ENCODE data around the gene CMTR1. TPM values are rescaled to one million over a fixed set of nuclear protein-coding genes. Genes with fewer than 3 reads are reported as not detected.

The CMTR1 gene
- total RNA-seq, 2 experiments from 2014 or later = 49.9 to 50.6 TPM

DNA sequence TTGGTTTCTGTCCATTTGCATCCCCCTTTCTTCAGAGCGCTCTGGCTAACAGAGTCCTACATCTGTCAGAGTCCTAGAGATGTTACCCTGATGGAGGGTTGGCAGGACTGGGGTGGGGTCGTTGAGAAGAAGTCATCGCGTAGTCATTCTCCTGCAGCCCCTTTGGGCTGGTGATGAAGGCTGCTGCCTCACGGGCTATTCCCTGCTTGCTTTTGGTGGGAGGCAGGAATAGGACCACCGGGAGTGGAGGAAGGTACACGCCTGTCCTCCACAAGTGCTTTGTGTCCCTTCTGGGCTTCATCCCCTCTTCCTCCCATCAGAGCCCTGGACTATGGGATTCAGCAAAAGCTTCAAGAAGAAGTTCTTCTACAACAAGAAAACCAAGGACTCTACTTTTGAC is 45.8 kb downstream of the CMTR1 start:
- no peak for DNase-seq
- Mint-ChIP-seq H3K4me1 (ENCODE audit: low read depth) (peaks cover 2% of the 10 kb centered on the region), H3K27me3 (no peaks in the 10 kb centered on the region), H3K9me3 (no peaks in the 10 kb centered on the region), H3K36me3 (ENCODE audit: low read depth) (peaks cover 33% of the 10 kb centered on the region), H3K27ac (no peak overlapping the region), H3K4me3 (no peak overlapping the region)
- TF ChIP-seq, protein P1, sequence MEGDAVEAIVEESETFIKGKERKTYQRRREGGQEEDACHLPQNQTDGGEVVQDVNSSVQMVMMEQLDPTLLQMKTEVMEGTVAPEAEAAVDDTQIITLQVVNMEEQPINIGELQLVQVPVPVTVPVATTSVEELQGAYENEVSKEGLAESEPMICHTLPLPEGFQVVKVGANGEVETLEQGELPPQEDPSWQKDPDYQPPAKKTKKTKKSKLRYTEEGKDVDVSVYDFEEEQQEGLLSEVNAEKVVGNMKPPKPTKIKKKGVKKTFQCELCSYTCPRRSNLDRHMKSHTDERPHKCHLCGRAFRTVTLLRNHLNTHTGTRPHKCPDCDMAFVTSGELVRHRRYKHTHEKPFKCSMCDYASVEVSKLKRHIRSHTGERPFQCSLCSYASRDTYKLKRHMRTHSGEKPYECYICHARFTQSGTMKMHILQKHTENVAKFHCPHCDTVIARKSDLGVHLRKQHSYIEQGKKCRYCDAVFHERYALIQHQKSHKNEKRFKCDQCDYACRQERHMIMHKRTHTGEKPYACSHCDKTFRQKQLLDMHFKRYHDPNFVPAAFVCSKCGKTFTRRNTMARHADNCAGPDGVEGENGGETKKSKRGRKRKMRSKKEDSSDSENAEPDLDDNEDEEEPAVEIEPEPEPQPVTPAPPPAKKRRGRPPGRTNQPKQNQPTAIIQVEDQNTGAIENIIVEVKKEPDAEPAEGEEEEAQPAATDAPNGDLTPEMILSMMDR (IDR thresholded peaks at IDR 0.05) = no peak
- CTCF ChIA-PET = interaction anchor here (1.1 to 1.6 kb wide), 4 partner anchors 16 to 214 kb away, joined by 3 to 5 read pairs (median 5); no protein-coding TSS in a partner anchor
- no peak for ATAC-seq
- intact Hi-C loops (cut with micrococcal nuclease) = no loop called here
- POLR2A ChIA-PET = interaction anchor here (0.6 to 1.1 kb wide), 3 partner anchors 12 to 16 kb away, joined by 3 to 4 read pairs (median 3); no protein-coding TSS in a partner anchor

DNA sequence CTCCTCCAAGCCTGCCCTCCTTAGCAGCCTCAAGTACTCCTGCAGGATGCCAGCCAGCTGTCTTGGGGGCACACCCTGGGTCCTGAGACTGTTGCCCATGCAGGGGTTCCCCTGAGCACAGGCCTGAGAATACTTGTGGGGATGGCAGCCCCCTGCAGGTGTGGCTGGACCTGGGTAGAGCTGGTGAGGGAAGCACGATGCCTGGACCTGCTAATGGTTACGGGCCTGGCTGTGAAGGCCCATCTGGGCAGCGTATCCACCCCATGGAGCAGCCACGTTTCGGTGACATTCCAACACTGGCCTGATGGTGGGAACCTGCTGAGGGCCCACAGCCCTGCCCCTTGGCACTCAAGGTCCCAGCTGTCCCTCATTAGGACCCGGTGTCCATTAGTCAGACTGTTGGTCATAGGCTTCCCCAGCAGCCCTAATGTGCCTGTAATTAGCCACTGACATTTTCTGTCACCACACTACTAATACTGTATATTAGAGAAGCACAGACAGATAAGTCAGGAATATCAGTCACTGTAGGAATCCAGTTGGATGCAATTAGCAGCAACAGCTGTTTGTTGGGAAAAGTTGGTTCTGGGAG is 46.3 kb downstream of the CMTR1 start:
- intact Hi-C loops (cut with micrococcal nuclease) = no loop called here
- Mint-ChIP-seq H3K4me1 (ENCODE audit: low read depth) (peaks cover 2% of the 10 kb centered on the region), H3K27ac (no peak overlapping the region), H3K4me3 (no peak overlapping the region), H3K27me3 (no peaks in the 10 kb centered on the region), H3K9me3 (no peaks in the 10 kb centered on the region), H3K36me3 (ENCODE audit: low read depth) (peaks cover 31% of the 10 kb centered on the region)
- TF ChIP-seq, protein P1 (IDR thresholded peaks at IDR 0.05) = no peak
- POLR2A ChIA-PET = interaction anchor here (1.1 kb wide), 1 partner anchor 16 kb away, joined by 3 read pairs; no protein-coding TSS in a partner anchor
- ATAC-seq (no peak), DNase-seq (no peak)
- CTCF ChIA-PET = interaction anchor here (1.1 to 1.6 kb wide), 4 partner anchors 16 to 213 kb away, joined by 3 to 5 read pairs (median 5); no protein-coding TSS in a partner anchor

DNA sequence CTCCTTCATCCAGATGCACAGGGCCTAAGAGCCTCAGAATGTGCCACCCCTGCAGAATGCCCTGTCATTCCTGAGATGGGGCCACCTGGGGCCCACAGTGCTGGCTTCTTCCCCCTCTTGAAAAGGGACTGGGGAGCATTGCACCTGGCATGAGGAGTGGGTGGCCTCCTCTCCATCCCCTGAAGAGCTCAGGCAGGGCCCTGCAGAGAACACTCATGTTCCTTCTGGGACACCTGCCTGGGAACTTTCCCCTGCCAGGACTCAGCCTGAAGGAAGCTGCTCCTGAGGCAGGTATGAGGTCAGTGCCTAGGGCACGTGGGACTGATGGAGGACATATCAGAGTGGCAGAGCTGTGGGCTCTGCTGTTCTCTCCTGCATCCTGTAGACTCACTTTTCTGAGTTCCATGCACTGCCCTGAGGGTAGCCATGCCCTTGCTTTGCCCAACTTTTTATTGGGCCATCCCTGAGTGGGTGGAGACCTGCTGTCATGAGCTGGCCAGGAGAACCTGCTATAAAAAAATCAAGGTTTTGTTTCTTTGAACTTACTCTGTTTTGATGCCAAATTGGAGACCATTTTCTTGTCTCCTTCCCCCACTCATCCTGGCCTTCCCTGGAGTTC is 47.2 kb downstream of the CMTR1 start:
- CTCF ChIA-PET = interaction anchor here (1.3 to 1.6 kb wide), 3 partner anchors 11 to 87 kb away, joined by 3 to 5 read pairs (median 4); no protein-coding TSS in a partner anchor
- intact Hi-C loops (cut with micrococcal nuclease) = loop anchor here (10.0 kb wide), 1 partner anchor 205 kb away; no protein-coding TSS in a partner anchor
- peaks cover 31% of the 10 kb centered on the region for H3K36me3 Mint-ChIP-seq (ENCODE audit: low read depth)
- TF ChIP-seq, protein P1 (IDR thresholded peaks at IDR 0.05) = no peak
- POLR2A ChIA-PET = interaction anchor here (0.7 to 1.8 kb wide), 4 partner anchors 15 to 168 kb away, joined by 3 to 5 read pairs (median 3); no protein-coding TSS in a partner anchor
- no peak overlapping the region for H3K4me3 Mint-ChIP-seq
- ATAC-seq = no peak
- H3K27me3 Mint-ChIP-seq = no peaks in the 10 kb centered on the region
- H3K9me3 Mint-ChIP-seq = no peaks in the 10 kb centered on the region
- no peak overlapping the region for H3K27ac Mint-ChIP-seq
- DNase-seq = no peak
- peaks cover 2% of the 10 kb centered on the region for H3K4me1 Mint-ChIP-seq (ENCODE audit: low read depth)

DNA sequence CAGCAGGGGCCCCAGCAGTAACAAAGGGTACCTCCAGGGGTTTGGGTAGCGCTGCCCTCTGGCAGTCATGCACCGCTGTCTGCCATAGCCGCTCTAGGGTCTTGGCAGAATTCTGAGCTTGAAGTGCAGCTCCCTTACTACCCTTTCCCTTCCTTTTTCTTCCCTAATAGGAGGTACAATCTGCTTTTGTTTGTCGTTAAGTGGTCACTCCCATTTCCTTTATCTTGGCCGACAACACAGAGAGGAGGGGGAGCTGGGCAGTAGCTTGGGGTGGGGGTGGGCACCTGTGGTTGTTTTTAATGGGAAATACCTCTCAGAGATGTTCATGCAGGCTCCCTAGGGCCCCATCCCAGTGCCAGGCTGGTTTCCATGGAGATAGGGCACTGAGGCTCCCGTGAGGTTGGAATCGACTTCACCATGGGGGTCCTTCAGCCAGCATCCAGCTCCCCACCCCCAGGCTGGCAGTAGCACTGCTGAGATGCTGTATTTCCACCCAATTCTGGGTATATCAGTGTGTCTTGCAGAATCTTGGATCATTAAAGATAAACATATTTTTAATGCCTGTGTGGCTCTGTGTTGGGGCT is 48.0 kb downstream of the CMTR1 start:
- ChIA-PET POLR2A (interaction anchor here (0.6 to 1.8 kb wide), 4 partner anchors 7 to 87 kb away, joined by 3 to 5 read pairs (median 4); no protein-coding TSS in a partner anchor), CTCF (interaction anchor here (0.8 to 1.6 kb wide), 6 partner anchors 10 to 207 kb away, joined by 3 to 5 read pairs (median 3); no protein-coding TSS in a partner anchor)
- Mint-ChIP-seq H3K4me3 (no peak overlapping the region), H3K4me1 (ENCODE audit: low read depth) (peaks cover 2% of the 10 kb centered on the region), H3K36me3 (ENCODE audit: low read depth) (peaks cover 27% of the 10 kb centered on the region), H3K27me3 (no peaks in the 10 kb centered on the region), H3K9me3 (no peaks in the 10 kb centered on the region), H3K27ac (no peak overlapping the region)
- intact Hi-C loops (cut with micrococcal nuclease) = loop anchor here (10.0 kb wide), 1 partner anchor 204 kb away; no protein-coding TSS in a partner anchor
- DNase-seq (no peak), ATAC-seq (no peak)
- TF ChIP-seq, protein P1 (IDR thresholded peaks at IDR 0.05) = no peak
